LNCAP (cell line): ENCODE data around the gene GRHPR.

Experiments
- TF ChIP-seq, protein P1 (sequence below): fragments of 450-650 bp; IDR thresholded peaks from 2 replicates; pipeline ENCODE4 v1.5.1; 2017; ENCODE audit warnings: mild to moderate bottlenecking

Gene GRHPR

DNA sequence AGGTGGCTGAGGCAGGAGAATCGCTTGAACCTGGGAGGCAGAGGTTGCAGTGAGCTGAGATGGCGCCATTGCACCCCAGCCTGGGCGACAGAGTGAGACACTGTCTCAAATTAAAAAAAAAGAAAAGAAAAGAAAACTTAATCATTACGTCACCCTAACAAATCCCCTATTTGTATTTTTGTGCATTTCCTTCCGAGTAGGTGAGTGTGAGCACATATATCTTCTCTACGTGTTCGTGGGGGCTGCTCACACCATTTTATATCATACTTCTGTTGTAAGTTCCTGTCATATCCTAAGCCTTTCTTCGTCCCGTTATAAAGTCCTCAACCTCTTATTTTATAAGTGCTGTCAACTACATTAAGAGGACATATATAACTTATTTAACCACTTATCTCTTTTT, 41.9 kb upstream of the GRHPR start:
- TF ChIP-seq, protein P1, sequence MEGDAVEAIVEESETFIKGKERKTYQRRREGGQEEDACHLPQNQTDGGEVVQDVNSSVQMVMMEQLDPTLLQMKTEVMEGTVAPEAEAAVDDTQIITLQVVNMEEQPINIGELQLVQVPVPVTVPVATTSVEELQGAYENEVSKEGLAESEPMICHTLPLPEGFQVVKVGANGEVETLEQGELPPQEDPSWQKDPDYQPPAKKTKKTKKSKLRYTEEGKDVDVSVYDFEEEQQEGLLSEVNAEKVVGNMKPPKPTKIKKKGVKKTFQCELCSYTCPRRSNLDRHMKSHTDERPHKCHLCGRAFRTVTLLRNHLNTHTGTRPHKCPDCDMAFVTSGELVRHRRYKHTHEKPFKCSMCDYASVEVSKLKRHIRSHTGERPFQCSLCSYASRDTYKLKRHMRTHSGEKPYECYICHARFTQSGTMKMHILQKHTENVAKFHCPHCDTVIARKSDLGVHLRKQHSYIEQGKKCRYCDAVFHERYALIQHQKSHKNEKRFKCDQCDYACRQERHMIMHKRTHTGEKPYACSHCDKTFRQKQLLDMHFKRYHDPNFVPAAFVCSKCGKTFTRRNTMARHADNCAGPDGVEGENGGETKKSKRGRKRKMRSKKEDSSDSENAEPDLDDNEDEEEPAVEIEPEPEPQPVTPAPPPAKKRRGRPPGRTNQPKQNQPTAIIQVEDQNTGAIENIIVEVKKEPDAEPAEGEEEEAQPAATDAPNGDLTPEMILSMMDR, result no peak

DNA sequence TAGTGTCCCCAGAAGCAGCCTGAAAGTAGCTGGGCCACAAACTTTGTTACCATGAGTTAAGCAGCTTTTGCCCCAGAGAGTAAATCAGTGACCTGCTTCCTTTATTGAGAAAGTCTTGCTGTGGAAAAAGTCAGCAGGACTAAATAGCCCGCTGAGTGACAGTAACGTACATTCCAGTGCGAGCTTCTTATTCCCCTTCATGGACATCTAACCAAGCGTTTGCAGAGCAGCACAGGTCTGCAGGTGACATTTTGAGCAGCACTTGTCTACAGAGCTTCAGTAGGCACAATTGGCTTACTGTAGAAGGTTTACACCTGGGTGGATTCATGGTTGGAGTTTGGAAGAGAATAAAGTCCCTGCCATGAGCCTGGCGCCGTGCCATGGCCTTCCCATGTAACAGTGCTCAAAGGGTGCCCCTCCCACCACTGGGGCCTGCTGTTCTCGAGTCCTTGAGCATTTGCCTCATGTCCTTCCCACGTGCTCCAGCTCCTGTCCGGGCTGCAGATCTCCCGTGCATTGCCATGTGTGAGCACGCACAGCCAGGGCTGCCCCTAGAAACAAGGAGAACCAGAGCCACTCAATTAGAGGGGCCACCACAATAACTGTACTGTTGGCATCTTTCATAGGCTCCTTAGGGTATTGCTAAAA, 41.3 kb upstream of the GRHPR start:
- TF ChIP-seq, protein P1, result no peak

DNA sequence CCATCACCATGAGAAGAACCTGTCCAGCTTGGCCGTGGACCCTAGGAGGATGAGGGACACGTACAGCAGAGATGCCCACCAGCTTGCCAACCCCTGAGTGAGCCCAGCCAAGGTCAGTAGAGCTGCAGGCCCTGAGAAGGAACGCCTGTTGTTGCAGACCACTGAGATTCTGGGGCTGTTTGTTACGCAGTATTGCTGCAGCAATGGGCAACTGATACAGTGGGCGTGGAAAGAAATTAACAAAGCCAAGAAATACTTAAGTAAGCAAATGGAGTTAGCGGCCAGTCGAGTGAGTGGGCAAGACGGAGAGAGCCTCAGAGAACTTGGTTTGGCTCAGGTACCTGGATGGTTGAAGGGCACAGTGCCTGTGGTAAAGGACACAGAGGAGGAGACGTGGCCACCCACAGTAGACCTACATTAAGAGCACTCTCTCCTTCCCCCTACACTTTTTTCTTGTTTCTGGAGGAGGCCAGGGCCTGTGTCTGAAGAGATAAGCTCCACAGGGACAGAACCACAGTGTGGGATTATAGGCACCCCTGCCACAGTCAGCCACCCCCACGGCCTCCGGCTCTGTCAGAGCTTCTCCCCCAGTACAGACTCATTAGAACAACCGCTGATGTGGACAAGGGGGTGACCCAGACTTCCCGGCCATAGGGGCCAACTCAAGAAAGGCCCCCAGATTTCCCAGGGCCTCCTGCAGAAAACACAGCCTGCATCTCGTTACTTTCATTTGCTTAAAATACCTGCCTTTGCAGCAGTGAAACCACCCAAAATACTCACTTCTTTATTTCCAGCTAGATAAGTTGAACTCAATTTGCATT, 40.1 kb upstream of the GRHPR start:
- TF ChIP-seq, protein P1, result no peak

DNA sequence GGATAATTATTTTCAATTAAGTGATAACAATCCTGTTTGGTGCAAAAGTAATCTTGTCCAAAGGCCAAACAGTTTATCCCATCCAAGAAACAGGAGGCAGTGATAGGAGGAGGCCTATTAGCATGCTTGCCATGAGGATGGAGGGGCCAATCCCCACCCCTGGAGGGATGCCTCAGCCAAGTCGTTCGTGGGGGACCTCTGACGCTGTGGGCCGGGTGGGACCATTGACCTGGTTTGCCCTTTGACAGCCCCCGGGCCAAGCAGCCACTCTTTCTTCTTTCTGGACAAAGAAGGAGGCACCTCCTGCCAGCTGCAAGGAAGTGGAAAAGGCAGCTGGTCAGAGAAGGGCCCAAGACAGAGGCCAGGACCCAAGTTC, 39.5 kb upstream of the GRHPR start:
- TF ChIP-seq, protein P1, result no peak

DNA sequence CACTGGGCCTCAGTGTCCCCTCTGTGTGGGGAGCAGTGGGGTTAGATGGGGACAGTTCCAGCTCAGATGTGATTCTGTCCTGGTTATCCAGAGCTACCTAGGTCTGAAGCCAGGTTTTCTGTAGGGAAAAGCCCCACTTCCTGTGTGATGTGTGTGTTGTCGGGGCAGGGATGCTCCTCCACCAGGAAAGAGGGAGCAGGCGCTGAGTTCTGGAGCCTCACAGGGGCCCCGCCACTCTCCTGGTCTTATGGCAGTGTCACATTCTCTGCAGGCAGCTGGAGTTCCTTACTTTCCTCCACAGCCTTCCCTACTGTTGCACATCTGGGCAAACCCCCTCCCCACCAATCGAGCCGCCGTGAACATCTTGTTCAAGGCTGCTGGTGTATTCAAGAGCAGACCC, 39.1 kb upstream of the GRHPR start:
- TF ChIP-seq, protein P1, result no peak

DNA sequence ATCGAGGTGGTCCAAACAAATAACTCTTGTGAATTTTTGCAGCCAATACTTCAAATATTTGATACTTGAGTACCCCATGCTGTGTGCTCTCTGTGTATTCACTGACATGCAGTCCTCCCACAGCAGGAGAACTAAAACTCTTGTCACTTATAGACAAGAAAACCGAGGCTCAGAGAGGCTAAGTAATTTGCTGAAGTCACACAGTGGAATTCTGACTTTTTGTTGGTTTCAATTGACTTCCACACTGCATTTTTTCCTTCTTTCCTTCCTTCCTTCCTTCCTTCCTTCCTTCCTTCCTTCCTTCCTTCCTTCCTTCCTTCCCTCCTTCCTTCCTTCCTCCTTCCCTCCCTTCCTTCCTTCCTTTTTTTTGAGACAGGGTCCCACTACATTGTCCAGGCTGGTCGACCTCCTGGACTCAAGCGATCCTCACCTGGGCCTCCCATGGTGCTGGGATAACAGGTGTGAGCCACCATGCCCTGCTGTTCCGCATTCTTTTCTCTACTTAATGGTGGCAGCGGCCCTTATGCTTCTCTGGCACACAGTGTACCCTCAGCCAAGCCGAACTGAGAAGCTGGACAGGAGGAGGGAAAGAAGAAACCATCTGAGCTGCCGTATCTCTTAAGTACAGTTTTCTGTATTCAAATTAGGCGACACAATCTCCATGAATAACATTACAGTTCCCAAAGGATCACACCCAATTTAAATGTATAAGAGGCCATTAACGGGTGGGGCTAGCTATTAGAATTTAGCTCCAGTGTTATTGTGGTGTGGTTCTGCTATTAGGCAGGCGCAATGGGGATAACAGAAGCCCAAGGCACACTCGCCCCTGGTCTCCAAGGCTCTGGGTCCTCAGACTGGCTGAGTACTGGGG, 38.4 kb upstream of the GRHPR start:
- TF ChIP-seq, protein P1, result no peak

DNA sequence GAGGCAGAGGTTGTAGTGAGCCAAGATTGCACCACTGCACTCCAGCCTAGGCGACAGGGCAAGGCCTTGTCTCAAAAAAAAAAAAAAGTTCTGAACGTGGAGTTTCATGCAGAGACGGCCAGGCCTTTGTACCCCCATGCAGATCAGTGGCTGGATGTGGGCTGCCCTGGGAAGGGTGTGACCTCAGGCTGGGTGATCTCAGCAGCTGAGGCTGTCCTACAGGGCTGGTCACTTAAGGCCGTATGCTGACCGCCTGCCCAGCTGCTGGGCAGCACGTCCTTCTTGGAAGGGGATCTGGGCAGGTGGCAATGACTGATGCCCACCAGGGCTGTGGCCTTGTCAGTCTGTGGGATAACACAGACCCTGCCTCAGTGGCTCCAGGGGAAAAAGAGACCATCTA, 37.2 kb upstream of the GRHPR start:
- TF ChIP-seq, protein P1, result no peak
